ENCODE measurements around the gene HSP90B1. TPM values are rescaled to one million over a fixed set of nuclear protein-coding genes. Genes with fewer than 3 reads are reported as not detected.
A peak's percentile ranks its signal among the peaks of the same experiment; 100 is the strongest.

HSP90B1 gene
- total and polyA plus RNA-seq, 9 of the 15 experiments (the other 6 are each of a cell fraction or from before 2014, with no cell fraction given): 196 to 719 (median 557) TPM

- TF ChIP-seq, protein P1, sequence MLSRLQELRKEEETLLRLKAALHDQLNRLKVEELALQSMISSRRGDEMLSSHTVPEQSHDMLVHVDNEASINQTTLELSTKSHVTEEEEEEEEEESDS (CRISPR knock-in tag; IDR thresholded peaks at IDR 0.05): no peak
- TF ChIP-seq, protein P2, sequence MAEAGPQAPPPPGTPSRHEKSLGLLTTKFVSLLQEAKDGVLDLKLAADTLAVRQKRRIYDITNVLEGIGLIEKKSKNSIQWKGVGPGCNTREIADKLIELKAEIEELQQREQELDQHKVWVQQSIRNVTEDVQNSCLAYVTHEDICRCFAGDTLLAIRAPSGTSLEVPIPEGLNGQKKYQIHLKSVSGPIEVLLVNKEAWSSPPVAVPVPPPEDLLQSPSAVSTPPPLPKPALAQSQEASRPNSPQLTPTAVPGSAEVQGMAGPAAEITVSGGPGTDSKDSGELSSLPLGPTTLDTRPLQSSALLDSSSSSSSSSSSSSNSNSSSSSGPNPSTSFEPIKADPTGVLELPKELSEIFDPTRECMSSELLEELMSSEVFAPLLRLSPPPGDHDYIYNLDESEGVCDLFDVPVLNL (CRISPR knock-in tag; IDR thresholded peaks at IDR 0.05; ENCODE audit: low read depth): peak; percentile 89; the same call in 1 of the 2 replicates
- TF ChIP-seq RBM22 (IDR thresholded peaks at IDR 0.05; ENCODE audit: low read depth, low read length, poor library complexity, severe bottlenecking): peak; percentile 71
- no peak for TF ChIP-seq TAF15 (IDR thresholded peaks at IDR 0.05; ENCODE audit: low read depth, low read length)
- peak in 1 of 2 experiments; percentile 80; a peak in 1 of 4 replicates for TF ChIP-seq ZMIZ1 (IDR thresholded peaks at IDR 0.05; ENCODE audit: low read depth in 2 of 2, low read length in 2 of 2)
- no peak for TF ChIP-seq BDP1 (IDR thresholded peaks at IDR 0.05; ENCODE audit: insufficient read depth, insufficient read length)
- TF ChIP-seq ZBED1 (IDR thresholded peaks at IDR 0.05): peak; percentile 92; the same call in 1 of the 2 replicates
- TF ChIP-seq RNF2 (IDR thresholded peaks at IDR 0.05): peak; percentile 84
- no peak for TF ChIP-seq ZBTB49 (CRISPR knock-in tag; IDR thresholded peaks at IDR 0.05; ENCODE audit: borderline replicate concordance)
- TF ChIP-seq MLLT1 (IDR thresholded peaks at IDR 0.05): peak; percentile 68 to 88; a peak in 3 of 4 replicates
- no peak for TF ChIP-seq HCFC1 (IDR thresholded peaks at IDR 0.05; ENCODE audit: low read depth, low read length)
- peak; percentile 76 for TF ChIP-seq PKNOX1 (IDR thresholded peaks at IDR 0.05)
- peak; percentile 79 for TF ChIP-seq NEUROD1 (IDR thresholded peaks at IDR 0.05; ENCODE audit: borderline replicate concordance, low read depth, low read length, partially characterized antibody)
- TF ChIP-seq ILF3 (IDR thresholded peaks at IDR 0.05; ENCODE audit: borderline replicate concordance): no peak
- TF ChIP-seq FOXM1 (IDR thresholded peaks at IDR 0.05; ENCODE audit: low read depth): peak; percentile 98
- peak; percentile 99 for TF ChIP-seq FOXM1 (CRISPR knock-in tag; IDR thresholded peaks at IDR 0.05; ENCODE audit: low read depth)
- TF ChIP-seq DIDO1 (tag; IDR thresholded peaks at IDR 0.05; ENCODE audit: low read depth): no peak
- TF ChIP-seq CBFA2T3 (IDR thresholded peaks at IDR 0.05): no peak
Observed at GRCh38 chr12:103930034-103930786, at the start of gene HSP90B1 (continued).

Data from K562 (cell line).